Fibroblast of lung (primary cell): ENCODE data around the gene PBX1.

Experiments used
- CTCF ChIP-seq, 2 donors: IDR thresholded peaks in 1 of 2; conservative IDR thresholded peaks in 1 of 2; 1 replicate in 1 of 2; 2 replicates in 1 of 2; pipeline ENCODE4 v1.5.1; 2011 to 2012; ENCODE audit warnings: low read length in 2 of 2, control low read depth in 1 of 2, inconsistent platforms in 1 of 2, low read depth in 1 of 2, mild to moderate bottlenecking in 1 of 2
- EZH2 ChIP-seq: IDR thresholded peaks from 2 replicates; pipeline ENCODE4 v1.5.1; 2012; ENCODE audit warnings: low read length, control low read depth, mild to moderate bottlenecking; ENCODE audit errors: missing control alignments

- no peak for TF ChIP-seq CTCF (conservative IDR thresholded peaks at IDR 0.05 in 1 of 2, IDR thresholded peaks at IDR 0.05 in 1 of 2; ENCODE audit: low read depth in 1 of 2, low read length in 2 of 2)
- TF ChIP-seq EZH2: no peak
Measured at GRCh38 chr1:164519426-164519825, 39.6 kb upstream of the PBX1 start.
